Endodermal cell (in vitro differentiated cells): Measurements from ENCODE around the gene SYCP3. TPM values are rescaled to one million over a fixed set of nuclear protein-coding genes. Genes with fewer than 3 reads are reported as not detected.

ENCODE experiments used
- DNase-seq: peaks from one replicate; pipeline ENCODE4 v3.0.0-alpha.2; 2017
- H3K27ac ChIP-seq: 2 replicates; pipeline ENCODE4 v1.5.1; 2013; ENCODE audit warnings: mild to moderate bottlenecking, low read depth, low read length, moderate library complexity
- H3K27me3 ChIP-seq: 2 replicates; pipeline ENCODE4 v1.6.1; 2013; ENCODE audit warnings: mild to moderate bottlenecking, low read length, moderate library complexity; ENCODE audit not compliant: insufficient read depth, control insufficient read depth, poor library complexity, severe bottlenecking
- H3K36me3 ChIP-seq: 2 replicates; pipeline ENCODE4 v1.7.0; 2013; ENCODE audit warnings: mild to moderate bottlenecking, low read length, moderate library complexity; ENCODE audit not compliant: control insufficient read depth, insufficient read depth
- H3K4me1 ChIP-seq: one replicate; pipeline ENCODE4 v1.7.0; 2013; ENCODE audit warnings: low read length; ENCODE audit not compliant: control insufficient read depth, insufficient read depth
- H3K4me3 ChIP-seq: 2 replicates; pipeline ENCODE4 v1.5.1; 2013; ENCODE audit warnings: mild to moderate bottlenecking, low read length, moderate library complexity
- H3K9ac ChIP-seq: 2 replicates; pipeline ENCODE4 v1.6.1; 2013; ENCODE audit warnings: mild to moderate bottlenecking, low read length, moderate library complexity; ENCODE audit not compliant: poor library complexity, severe bottlenecking; ENCODE audit errors: extremely low read depth
- H3K9me3 ChIP-seq: 2 replicates; pipeline ENCODE4 v1.6.1; 2013; ENCODE audit warnings: mild to moderate bottlenecking, low read length, moderate library complexity; ENCODE audit not compliant: control insufficient read depth
- H3K27ac Mint-ChIP-seq: 2 replicates; pipeline ENCODE4 v1.8.0; 2020; ENCODE audit warnings: mixed read lengths
- H3K27me3 Mint-ChIP-seq: 2 replicates; pipeline ENCODE4 v1.8.0; 2021; ENCODE audit warnings: mild to moderate bottlenecking, mixed read lengths; ENCODE audit not compliant: insufficient read depth
- H3K36me3 Mint-ChIP-seq: 2 replicates; pipeline ENCODE4 v1.8.0; 2020; ENCODE audit warnings: low read depth, mixed read lengths
- H3K4me1 Mint-ChIP-seq: 2 replicates; pipeline ENCODE4 v1.8.0; 2020; ENCODE audit warnings: mixed read lengths
- H3K4me3 Mint-ChIP-seq: 2 replicates; pipeline ENCODE4 v1.8.0; 2020; ENCODE audit warnings: mild to moderate bottlenecking, moderate library complexity, mixed read lengths
- H3K9me3 Mint-ChIP-seq: 2 replicates; pipeline ENCODE4 v1.8.0; 2020; ENCODE audit warnings: mild to moderate bottlenecking, mixed read lengths
- WGBS, 2 experiments: methylation state at CpG; one replicate each; pipeline versions ENCODE4 v1.1.5 to v1.1.7; 2013; ENCODE audit warnings: missing lambda C conversion rate in 2 of 2, mixed read lengths in 1 of 2; ENCODE audit not compliant: insufficient coverage in 1 of 2, insufficient read length in 1 of 2; 5-methylcytosine and 5-hydroxymethylcytosine counted together
- total RNA-seq, 2 donors: library from RNA; stranded (reverse); fragmentation: NEBNext Ultra II Directional in 1 of 2; extraction: Animal tissue kit (Norgen Biotek cat#: 25700) in 1 of 2; gene quantifications; 2 replicates in 1 of 2; 3 replicates in 1 of 2; pipeline ENCODE4 v1.2.1, GENCODE V29; 2021
- TF ChIP-seq, protein P1 (sequence below): fragments of 200-600 bp; sonication (generic); conservative IDR thresholded peaks from 2 replicates; pipeline ENCODE4 v1.5.0; 2021; ENCODE audit warnings: antibody characterized with exemption, mild to moderate bottlenecking

Gene SYCP3
- total RNA-seq, 2 donors from 2014 or later, result not detected

- Histone ChIP-seq H3K27me3 (no peaks in the 10 kb centered on the region), H3K4me3 (no peak overlapping the region), H3K9me3 (no peaks in the 10 kb centered on the region), H3K4me1 (no peaks in the 10 kb centered on the region), H3K27ac (no peak overlapping the region), H3K36me3 (peaks cover 8% of the 10 kb centered on the region), H3K9ac (no peak overlapping the region)
- Mint-ChIP-seq H3K9me3 (no peaks in the 10 kb centered on the region), H3K27me3 (no peaks in the 10 kb centered on the region), H3K4me1 (peaks cover 6% of the 10 kb centered on the region), H3K36me3 (peaks cover 23% of the 10 kb centered on the region), H3K4me3 (no peak overlapping the region), H3K27ac (peak overlapping the region; percentile 8)
- DNase-seq, result no peak
- TF ChIP-seq, protein P1, sequence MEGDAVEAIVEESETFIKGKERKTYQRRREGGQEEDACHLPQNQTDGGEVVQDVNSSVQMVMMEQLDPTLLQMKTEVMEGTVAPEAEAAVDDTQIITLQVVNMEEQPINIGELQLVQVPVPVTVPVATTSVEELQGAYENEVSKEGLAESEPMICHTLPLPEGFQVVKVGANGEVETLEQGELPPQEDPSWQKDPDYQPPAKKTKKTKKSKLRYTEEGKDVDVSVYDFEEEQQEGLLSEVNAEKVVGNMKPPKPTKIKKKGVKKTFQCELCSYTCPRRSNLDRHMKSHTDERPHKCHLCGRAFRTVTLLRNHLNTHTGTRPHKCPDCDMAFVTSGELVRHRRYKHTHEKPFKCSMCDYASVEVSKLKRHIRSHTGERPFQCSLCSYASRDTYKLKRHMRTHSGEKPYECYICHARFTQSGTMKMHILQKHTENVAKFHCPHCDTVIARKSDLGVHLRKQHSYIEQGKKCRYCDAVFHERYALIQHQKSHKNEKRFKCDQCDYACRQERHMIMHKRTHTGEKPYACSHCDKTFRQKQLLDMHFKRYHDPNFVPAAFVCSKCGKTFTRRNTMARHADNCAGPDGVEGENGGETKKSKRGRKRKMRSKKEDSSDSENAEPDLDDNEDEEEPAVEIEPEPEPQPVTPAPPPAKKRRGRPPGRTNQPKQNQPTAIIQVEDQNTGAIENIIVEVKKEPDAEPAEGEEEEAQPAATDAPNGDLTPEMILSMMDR, result no peak
- 95 to 99% methylated on average over 5 of the region's 5 CpGs for whole genome bisulfite sequencing, 2 experiments
Observed at GRCh38 chr12:101764051-101764792, 25.0 kb upstream of the SYCP3 start.

DNA sequence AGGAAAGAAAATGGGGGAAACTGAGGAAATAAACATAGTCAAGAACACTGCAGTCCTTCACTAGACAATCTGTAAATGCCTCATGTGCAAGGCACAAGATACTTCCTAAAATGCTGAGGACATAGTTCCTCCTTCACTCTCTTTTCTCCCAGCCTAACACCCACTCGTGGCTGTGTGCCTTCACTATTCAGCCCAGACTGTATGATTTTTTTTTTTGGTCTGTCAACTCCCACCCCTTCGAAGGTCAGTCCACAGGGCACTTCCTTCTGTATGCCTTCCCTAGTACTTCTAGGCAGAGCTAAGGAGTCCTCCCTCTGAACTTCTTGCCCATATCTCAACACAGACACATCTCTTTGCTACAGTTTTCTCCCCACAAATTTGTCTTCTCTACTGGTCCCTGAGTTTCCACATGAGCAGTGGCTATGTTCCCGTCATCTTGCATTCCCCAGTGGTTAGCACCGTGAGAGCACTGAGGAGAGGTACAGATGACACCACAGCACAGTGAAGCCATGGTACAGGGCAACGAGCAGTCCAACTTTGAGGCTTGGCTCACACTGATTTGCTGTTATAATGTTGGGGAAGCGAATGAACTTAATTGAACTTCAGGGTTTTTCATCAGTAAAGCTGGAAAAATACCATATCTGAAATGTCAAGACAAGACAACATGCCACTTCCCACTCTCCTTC is 24.1 kb upstream of the SYCP3 start:
- Mint-ChIP-seq H3K27me3 (no peaks in the 10 kb centered on the region), H3K4me3 (no peak overlapping the region), H3K9me3 (no peaks in the 10 kb centered on the region), H3K27ac (no peak overlapping the region), H3K36me3 (peaks cover 26% of the 10 kb centered on the region), H3K4me1 (no peaks in the 10 kb centered on the region)
- Histone ChIP-seq H3K4me3 (no peak overlapping the region), H3K36me3 (peaks cover 12% of the 10 kb centered on the region), H3K27ac (no peak overlapping the region), H3K9me3 (no peaks in the 10 kb centered on the region), H3K4me1 (no peaks in the 10 kb centered on the region), H3K9ac (no peak overlapping the region), H3K27me3 (no peaks in the 10 kb centered on the region)
- DNase-seq, result no peak
- 82 to 88% methylated on average over 4 to 6 of the region's 6 CpGs for WGBS, 2 experiments
- TF ChIP-seq, protein P1, result no peak

DNA sequence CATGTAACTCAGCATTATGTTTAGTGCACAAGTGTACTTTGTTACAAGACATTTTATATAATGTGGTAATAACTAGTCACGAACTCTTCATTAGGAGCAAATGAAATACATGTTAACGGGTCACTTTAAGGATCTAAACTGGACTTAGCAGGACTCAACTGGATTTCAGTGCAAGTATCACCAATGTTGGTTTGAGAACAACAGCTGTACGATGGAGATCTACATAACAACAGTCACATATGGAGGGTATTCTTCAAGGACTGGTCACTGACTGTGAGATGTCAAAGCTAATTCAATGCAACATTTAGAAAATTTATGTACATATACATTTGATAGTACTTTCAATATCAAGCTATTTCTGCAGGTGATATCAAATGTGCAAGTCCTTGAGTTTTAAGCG is 22.5 kb upstream of the SYCP3 start:
- TF ChIP-seq, protein P1, result no peak
- no peak overlapping the region for H3K27ac Mint-ChIP-seq
- no peak overlapping the region for H3K4me3 Mint-ChIP-seq
- no peak overlapping the region for H3K4me3 ChIP-seq
- H3K9me3 ChIP-seq, result no peaks in the 10 kb centered on the region
- no peak overlapping the region for H3K27ac ChIP-seq
- no peak for DNase-seq
- no peak overlapping the region for H3K9ac ChIP-seq
- no peaks in the 10 kb centered on the region for H3K9me3 Mint-ChIP-seq
- H3K36me3 Mint-ChIP-seq, result peaks cover 18% of the 10 kb centered on the region
- H3K4me1 ChIP-seq, result no peaks in the 10 kb centered on the region
- no peaks in the 10 kb centered on the region for H3K27me3 ChIP-seq
- WGBS, 2 experiments, result 88 to 100% methylated on average over 2 to 3 of the region's 4 CpGs
- H3K4me1 Mint-ChIP-seq, result no peaks in the 10 kb centered on the region
- H3K27me3 Mint-ChIP-seq, result no peaks in the 10 kb centered on the region
- H3K36me3 ChIP-seq, result peaks cover 12% of the 10 kb centered on the region
